Stimulated activated CD4-positive, alpha-beta T cell treated with anti-CD3 and anti-CD28 coated beads, Interleukin-1b, Interleukin-23, amount 100 ng/mL, for 1 hour (primary cell): Measurements from ENCODE around the gene APLNR.
"Not testable (repeated sequence)": the region's sequence is repeated elsewhere in the genome, so short reads cannot be mapped to it uniquely, and the experiment has no call there.

ENCODE experiments used
- DNase-seq, 2 donors: peaks; one replicate each; pipeline ENCODE4 v3.0.0-alpha.2; 2020; ENCODE audit warnings: low read depth in 2 of 2

The APLNR gene

GRCh38 chr11:57237204-57237681 lies at the start of gene APLNR:
TSS of gene APLNR (minus strand) at chr11:57237250. CDS start at chr11:57237004, 246 bp downstream.
- no peak for DNase-seq

GRCh38 chr11:57283231-57283990 lies 46.4 kb upstream of the APLNR start:
- no peak for DNase-seq

GRCh38 chr11:57281546-57281945 lies 44.5 kb upstream of the APLNR start:
- not testable (repeated sequence) for DNase-seq

- DNase-seq = no peak
Observed at GRCh38 chr11:57279116-57279515, 42.1 kb upstream of the APLNR start.

- DNase-seq = no peak
Observed at GRCh38 chr11:57278721-57279095, 41.7 kb upstream of the APLNR start.

GRCh38 chr11:57277845-57278720 lies 41.0 kb upstream of the APLNR start:
- peak in 1 of 2 donors; percentile 2 for DNase-seq

- DNase-seq = no peak
Observed at GRCh38 chr11:57276971-57277675, 40.1 kb upstream of the APLNR start.

GRCh38 chr11:57276169-57276970 lies 39.3 kb upstream of the APLNR start:
- DNase-seq = no peak

- DNase-seq = no peak
Observed at GRCh38 chr11:57275582-57275981, 38.5 kb upstream of the APLNR start.

- DNase-seq = no peak
Observed at GRCh38 chr11:57274904-57275498, 38.0 kb upstream of the APLNR start.

- no peak for DNase-seq
Observed at GRCh38 chr11:57273448-57274058, 36.5 kb upstream of the APLNR start.

- DNase-seq = no peak
Observed at GRCh38 chr11:57269571-57270021, 32.5 kb upstream of the APLNR start.

GRCh38 chr11:57266157-57266556 lies 29.1 kb upstream of the APLNR start:
- DNase-seq = no peak

- no peak for DNase-seq
Observed at GRCh38 chr11:57263351-57263750, 26.3 kb upstream of the APLNR start.

GRCh38 chr11:57262157-57262556 lies 25.1 kb upstream of the APLNR start:
- no peak for DNase-seq

- DNase-seq = no peak
Observed at GRCh38 chr11:57260937-57261783, 24.1 kb upstream of the APLNR start.

GRCh38 chr11:57256119-57256518 lies 19.1 kb upstream of the APLNR start:
- no peak for DNase-seq

GRCh38 chr11:57255618-57256017 lies 18.6 kb upstream of the APLNR start:
- no peak for DNase-seq

GRCh38 chr11:57254631-57255030 lies 17.6 kb upstream of the APLNR start:
- no peak for DNase-seq
